Neural cell (in vitro differentiated cells): Measurements from ENCODE around the gene RPL12.

ENCODE experiments used
- CTCF ChIP-seq: fragments of 450-650 bp; IDR thresholded peaks from 2 replicates; pipeline ENCODE4 v1.5.1; 2014; ENCODE audit warnings: antibody characterized with exemption, mild to moderate bottlenecking, moderate library complexity; ENCODE audit not compliant: poor library complexity, severe bottlenecking
- EP300 ChIP-seq: fragments of 450-650 bp; conservative IDR thresholded peaks from 2 replicates; pipeline ENCODE4 v1.6.1; 2014; ENCODE audit warnings: antibody characterized with exemption, mild to moderate bottlenecking, moderate library complexity; ENCODE audit not compliant: poor library complexity, severe bottlenecking
- EZH2 ChIP-seq: fragments of 200-600, 300-800 bp; shearing (Covaris generic), sonication (generic); IDR thresholded peaks from 2 replicates; pipeline ENCODE4 v1.6.1; 2014; ENCODE audit warnings: antibody characterized with exemption, low read length, borderline replicate concordance, mild to moderate bottlenecking; ENCODE audit not compliant: insufficient read depth, poor library complexity, severe bottlenecking
- MXI1 ChIP-seq: fragments of 450-650 bp; conservative IDR thresholded peaks from 2 replicates; pipeline ENCODE4 v1.6.1; 2014; ENCODE audit warnings: antibody characterized with exemption, mild to moderate bottlenecking; ENCODE audit not compliant: poor library complexity, severe bottlenecking
- POLR2AphosphoS5 ChIP-seq: IDR thresholded peaks from 2 replicates; pipeline ENCODE4 v1.6.1; 2012
- RAD21 ChIP-seq: fragments of 450-650 bp; conservative IDR thresholded peaks from 2 replicates; pipeline ENCODE4 v1.6.1; 2014; ENCODE audit warnings: antibody characterized with exemption, mild to moderate bottlenecking, moderate library complexity
- REST ChIP-seq: IDR thresholded peaks from 2 replicates; pipeline ENCODE4 v1.6.1; 2012; ENCODE audit warnings: borderline replicate concordance
- SMC3 ChIP-seq: fragments of 450-650 bp; conservative IDR thresholded peaks from 2 replicates; pipeline ENCODE4 v1.6.1; 2014; ENCODE audit warnings: antibody characterized with exemption, mild to moderate bottlenecking, moderate library complexity; ENCODE audit not compliant: poor library complexity
- TAF1 ChIP-seq: IDR thresholded peaks from 2 replicates; pipeline ENCODE4 v1.6.1; 2012; ENCODE audit warnings: low read depth

- TF ChIP-seq TAF1: no peak
- no peak for TF ChIP-seq REST
- no peak for TF ChIP-seq CTCF
- TF ChIP-seq POLR2AphosphoS5: no peak
- no peak for TF ChIP-seq RAD21
- no peak for TF ChIP-seq EZH2
- no peak for TF ChIP-seq EP300
- TF ChIP-seq SMC3: no peak
- TF ChIP-seq MXI1: no peak
Measured at GRCh38 chr9:127421057-127421456, 30.1 kb downstream of the RPL12 start.
